Upper lobe of left lung (tissue), 4 donors: ENCODE results near the gene CD3D.

Source experiments
- CTCF ChIP-seq, 6 experiments: fragments of 450-650 bp in 4 of 6; fragments of 200-600 bp in 2 of 6; sonication (generic) in 2 of 6; IDR thresholded peaks; one replicate each; pipeline ENCODE4 v1.5.1; 2016 to 2019; ENCODE audit warnings: antibody characterized with exemption in 6 of 6
- POLR2A ChIP-seq, 4 donors: fragments of 450-650 bp; IDR thresholded peaks; one replicate each; pipeline ENCODE4 v1.5.1; 2016 to 2017; ENCODE audit warnings: antibody characterized with exemption in 4 of 4, mild to moderate bottlenecking in 2 of 4
- POLR2AphosphoS5 ChIP-seq, 2 donors: sonication (generic); formaldehyde crosslinking; IDR thresholded peaks; one replicate each; pipeline ENCODE4 v1.5.1; 2017; ENCODE audit warnings: antibody characterized with exemption in 2 of 2

GRCh38 chr11:118320515-118320914 lies 22.0 kb downstream of the CD3D start:
- TF ChIP-seq CTCF (IDR thresholded peaks at IDR 0.05) (no peak), POLR2A (IDR thresholded peaks at IDR 0.05) (no peak), POLR2AphosphoS5 (IDR thresholded peaks at IDR 0.05) (no peak)
